A673 (cell line): Measurements from ENCODE around the gene DYNC1LI1.

Source experiments
- CTCF ChIP-seq: fragments of 300-800, 200-600 bp; sonication (generic); conservative IDR thresholded peaks from 2 replicates; pipeline ENCODE4 v1.5.1; 2017; ENCODE audit warnings: low read depth, mild to moderate bottlenecking, antibody characterized with exemption, low read length, moderate library complexity, mixed read lengths
- EZH2 ChIP-seq: fragments of 200-600 bp; sonication (generic); IDR thresholded peaks from 2 replicates; pipeline ENCODE4 v1.6.1; 2017; ENCODE audit warnings: borderline replicate concordance, low read depth, mild to moderate bottlenecking, mixed read lengths, antibody characterized with exemption, low read length; ENCODE audit not compliant: poor library complexity, severe bottlenecking

GRCh38 chr3:32551087-32551486, 19.6 kb downstream of the DYNC1LI1 start:
- TF ChIP-seq EZH2: no peak
- no peak for TF ChIP-seq CTCF
